Tibial nerve (tissue), 4 donors: ENCODE results near the gene KIF15.

Experiments
- EP300 ChIP-seq, 2 donors: sonication (generic); formaldehyde crosslinking; IDR thresholded peaks; one replicate each; pipeline ENCODE4 v1.6.1; 2017; ENCODE audit warnings: antibody characterized with exemption in 2 of 2, mild to moderate bottlenecking in 1 of 2
- POLR2A ChIP-seq, 2 donors: fragments of 450-650 bp; IDR thresholded peaks; one replicate each; pipeline ENCODE4 v1.6.1; 2017; ENCODE audit warnings: antibody characterized with exemption in 2 of 2, mild to moderate bottlenecking in 2 of 2, moderate library complexity in 2 of 2
- TF ChIP-seq, protein P1 (sequence below), 5 experiments: fragments of 200-600 bp in 3 of 5; fragments of 450-650 bp in 2 of 5; sonication (generic) in 3 of 5; IDR thresholded peaks; one replicate each; pipeline ENCODE4 v1.5.1; 2016 to 2019; ENCODE audit warnings: antibody characterized with exemption in 5 of 5, mild to moderate bottlenecking in 3 of 5, moderate library complexity in 2 of 5

DNA sequence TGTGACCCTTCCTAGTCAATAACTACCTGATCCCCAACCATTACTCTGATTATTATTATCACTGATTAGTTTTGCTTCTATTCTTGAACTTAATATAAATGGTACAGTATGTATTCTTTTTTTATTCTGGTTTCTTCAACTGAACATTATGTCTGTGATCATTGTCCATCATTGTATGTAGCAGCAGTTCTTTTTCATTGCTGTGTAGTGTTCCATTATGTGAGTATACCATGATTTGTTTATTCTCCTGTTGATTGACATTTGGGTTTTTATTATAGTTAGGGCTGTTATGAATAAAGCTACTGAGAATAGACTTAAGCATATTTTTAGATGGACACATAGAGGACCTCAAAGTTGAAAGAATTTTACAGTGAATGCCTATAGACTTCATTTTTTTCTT is 2.7 kb downstream of the KIF15 start:
- TF ChIP-seq, protein P1, sequence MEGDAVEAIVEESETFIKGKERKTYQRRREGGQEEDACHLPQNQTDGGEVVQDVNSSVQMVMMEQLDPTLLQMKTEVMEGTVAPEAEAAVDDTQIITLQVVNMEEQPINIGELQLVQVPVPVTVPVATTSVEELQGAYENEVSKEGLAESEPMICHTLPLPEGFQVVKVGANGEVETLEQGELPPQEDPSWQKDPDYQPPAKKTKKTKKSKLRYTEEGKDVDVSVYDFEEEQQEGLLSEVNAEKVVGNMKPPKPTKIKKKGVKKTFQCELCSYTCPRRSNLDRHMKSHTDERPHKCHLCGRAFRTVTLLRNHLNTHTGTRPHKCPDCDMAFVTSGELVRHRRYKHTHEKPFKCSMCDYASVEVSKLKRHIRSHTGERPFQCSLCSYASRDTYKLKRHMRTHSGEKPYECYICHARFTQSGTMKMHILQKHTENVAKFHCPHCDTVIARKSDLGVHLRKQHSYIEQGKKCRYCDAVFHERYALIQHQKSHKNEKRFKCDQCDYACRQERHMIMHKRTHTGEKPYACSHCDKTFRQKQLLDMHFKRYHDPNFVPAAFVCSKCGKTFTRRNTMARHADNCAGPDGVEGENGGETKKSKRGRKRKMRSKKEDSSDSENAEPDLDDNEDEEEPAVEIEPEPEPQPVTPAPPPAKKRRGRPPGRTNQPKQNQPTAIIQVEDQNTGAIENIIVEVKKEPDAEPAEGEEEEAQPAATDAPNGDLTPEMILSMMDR (IDR thresholded peaks at IDR 0.05): no peak
- no peak for TF ChIP-seq EP300 (IDR thresholded peaks at IDR 0.05)
- TF ChIP-seq POLR2A (IDR thresholded peaks at IDR 0.05): no peak
